BE2C (cell line): ENCODE results near the gene SLC16A9.

Experiments
- DNase-seq: peaks from one replicate; pipeline ENCODE4 v3.0.0-alpha.2; 2020
- H3K27me3 ChIP-seq: fragments of 250-450 bp; sonication (Bioruptor Pico); 2 replicates; pipeline ENCODE4 v1.5.1; 2020; ENCODE audit warnings: mild to moderate bottlenecking
- H3K36me3 ChIP-seq: fragments of 250-450 bp; sonication (Bioruptor Pico); 2 replicates; pipeline ENCODE4 v1.5.1; 2020; ENCODE audit warnings: mild to moderate bottlenecking
- H3K4me1 ChIP-seq: fragments of 250-450 bp; sonication (Bioruptor Pico); 2 replicates; pipeline ENCODE4 v1.5.1; 2020
- H3K4me3 ChIP-seq: 2 replicates; pipeline ENCODE4 v1.5.1; 2011; ENCODE audit warnings: low read depth, low read length
- H3K9me3 ChIP-seq: fragments of 250-450 bp; sonication (Bioruptor Pico); 2 replicates; pipeline ENCODE4 v1.5.1; 2020
- CTCF ChIP-seq: IDR thresholded peaks from 2 replicates; pipeline ENCODE4 v1.5.1; 2012; ENCODE audit warnings: mild to moderate bottlenecking, low read depth, low read length

The SLC16A9 gene

GRCh38 chr10:59618666-59619065, 91.0 kb downstream of the SLC16A9 start:
- Histone ChIP-seq H3K4me1 (no peaks in the 10 kb centered on the region), H3K36me3 (no peaks in the 10 kb centered on the region), H3K27me3 (no peaks in the 10 kb centered on the region), H3K9me3 (no peaks in the 10 kb centered on the region), H3K4me3 (no peak overlapping the region)
- DNase-seq: no peak
- no peak for TF ChIP-seq CTCF

GRCh38 chr10:59617996-59618395, 91.7 kb downstream of the SLC16A9 start:
- Histone ChIP-seq H3K27me3 (no peaks in the 10 kb centered on the region), H3K36me3 (no peaks in the 10 kb centered on the region), H3K4me1 (no peaks in the 10 kb centered on the region), H3K9me3 (no peaks in the 10 kb centered on the region), H3K4me3 (no peak overlapping the region)
- DNase-seq: no peak
- no peak for TF ChIP-seq CTCF

- Histone ChIP-seq H3K4me1 (peaks cover 17% of the 10 kb centered on the region; the same call in 1 of the 2 replicates), H3K27me3 (no peaks in the 10 kb centered on the region), H3K36me3 (no peaks in the 10 kb centered on the region), H3K9me3 (no peaks in the 10 kb centered on the region), H3K4me3 (no peak overlapping the region)
- no peak for DNase-seq
- no peak for TF ChIP-seq CTCF
These were observed 98.6 kb downstream of the SLC16A9 start for GRCh38 chr10:59611048-59611447.

GRCh38 chr10:59607970-59608369, 101.7 kb downstream of the SLC16A9 start:
- DNase-seq: no peak
- H3K36me3 ChIP-seq: no peaks in the 10 kb centered on the region
- H3K4me3 ChIP-seq: no peak overlapping the region
- H3K27me3 ChIP-seq: no peaks in the 10 kb centered on the region
- no peaks in the 10 kb centered on the region for H3K9me3 ChIP-seq
- H3K4me1 ChIP-seq: peaks cover 17% of the 10 kb centered on the region; the same call in 1 of the 2 replicates
- TF ChIP-seq CTCF: no peak

- no peak for TF ChIP-seq CTCF
- peak; percentile 54 for DNase-seq
- Histone ChIP-seq H3K4me1 (peaks cover 17% of the 10 kb centered on the region; the same call in 1 of the 2 replicates), H3K9me3 (no peaks in the 10 kb centered on the region), H3K4me3 (peak overlapping the region; percentile 7; the same call in 1 of the 2 replicates), H3K36me3 (no peaks in the 10 kb centered on the region), H3K27me3 (no peaks in the 10 kb centered on the region)
These were observed 103.1 kb downstream of the SLC16A9 start for GRCh38 chr10:59606551-59606961.

- TF ChIP-seq CTCF: no peak
- Histone ChIP-seq H3K9me3 (no peaks in the 10 kb centered on the region), H3K27me3 (no peaks in the 10 kb centered on the region), H3K4me1 (peaks cover 8% of the 10 kb centered on the region; the same call in 1 of the 2 replicates), H3K4me3 (no peak overlapping the region), H3K36me3 (no peaks in the 10 kb centered on the region)
- DNase-seq: no peak
These were observed 107.7 kb downstream of the SLC16A9 start for GRCh38 chr10:59601985-59602384.
